H1 (cell line): Measurements from ENCODE around the gene NSUN2. TPM values are rescaled to one million over a fixed set of nuclear protein-coding genes. Genes with fewer than 3 reads are reported as not detected.

Experiments used
- ASH2L ChIP-seq: fragments of 200-600, 300-600 bp; sonication (generic); IDR thresholded peaks from one replicate; pipeline ENCODE4 v1.7.1; 2017; ENCODE audit warnings: low read length
- CHD2 ChIP-seq: IDR thresholded peaks from 2 replicates; pipeline ENCODE4 v1.6.1; 2012; ENCODE audit warnings: low read length, improper control_type of control experiment
- NRF1 ChIP-seq: IDR thresholded peaks from 2 replicates; pipeline ENCODE4 v1.6.1; 2011; ENCODE audit warnings: mild to moderate bottlenecking, low read depth, low read length, improper control_type of control experiment
- POU5F1 ChIP-seq: IDR thresholded peaks from 2 replicates; pipeline ENCODE4 v1.6.1; 2011; ENCODE audit warnings: low read depth, mild to moderate bottlenecking, low read length, moderate library complexity
- SP2 ChIP-seq: IDR thresholded peaks from 2 replicates; pipeline ENCODE4 v1.6.1; 2012; ENCODE audit warnings: mild to moderate bottlenecking, low read length, inconsistent platforms
- TAF1 ChIP-seq: IDR thresholded peaks from 2 replicates; pipeline ENCODE4 v1.6.1; 2011; ENCODE audit warnings: mild to moderate bottlenecking, low read depth, low read length
- TAF7 ChIP-seq: optimal IDR thresholded peaks from 2 replicates; pipeline ENCODE3; 2011; ENCODE audit warnings: low read depth, mild to moderate bottlenecking, inconsistent platforms, low read length, moderate library complexity, borderline replicate concordance
- TEAD4 ChIP-seq: IDR thresholded peaks from 2 replicates; pipeline ENCODE4 v1.6.1; 2012; ENCODE audit warnings: low read depth, low read length, inconsistent platforms, mixed read lengths
- ZNF274 ChIP-seq: IDR thresholded peaks from 2 replicates; pipeline ENCODE4 v1.7.0; 2012; ENCODE audit warnings: low read length, borderline replicate concordance; ENCODE audit errors: extremely low read depth
- polyA plus RNA-seq, 7 experiments: library from polyadenylated mRNA; depleted of rRNA in 3 of 7; stranded (reverse) in 5 of 7; unstranded in 2 of 7; fragments of >200 nt in 5 of 7; fragments of 200-250 nt in 2 of 7; gene quantifications; 1 replicate in 5 of 7; 2 replicates in 1 of 7; 4 replicates in 1 of 7; pipeline versions ENCODE4 v1.2.1 to v1.2.3, GENCODE V29; 2011 to 2013; ENCODE audit warnings: missing spikeins in 2 of 7, mixed read lengths in 2 of 7
- total RNA-seq: library from RNA; stranded (reverse); fragmentation: NEBNext Ultra II Directional; extraction: Animal tissue kit (Norgen Biotek cat#: 25700); gene quantifications from 2 replicates; pipeline ENCODE4 v1.2.1, GENCODE V29; 2021
- TF ChIP-seq, protein P1 (sequence below): IDR thresholded peaks from 2 replicates; pipeline ENCODE4 v1.6.1; 2012; ENCODE audit warnings: inconsistent platforms

Gene NSUN2
- total and polyA plus RNA-seq, 2 of the 8 experiments (the other 6 are each of a cell fraction or from before 2014, with no cell fraction given) = 47.3 to 94.7 TPM

DNA sequence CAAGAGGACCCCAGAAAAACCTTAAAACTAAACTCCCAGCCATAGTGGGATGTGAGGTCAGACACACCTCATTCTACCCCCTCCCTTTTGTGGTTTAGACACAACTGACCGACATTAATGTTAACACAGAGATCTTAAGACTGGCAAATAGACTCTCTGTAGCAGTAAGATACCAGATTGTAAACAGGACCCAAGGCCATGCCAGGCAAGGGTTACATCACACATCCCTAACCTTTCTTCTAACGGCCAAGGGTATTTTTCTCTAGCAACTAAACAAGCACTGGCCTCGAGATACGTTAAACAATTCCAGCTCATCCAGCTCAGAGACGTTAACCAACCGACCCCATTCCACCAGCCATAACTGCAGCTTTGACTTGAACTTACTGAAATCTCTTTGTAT is 38.8 kb downstream of the NSUN2 start (continued):
- TF ChIP-seq, protein P1, sequence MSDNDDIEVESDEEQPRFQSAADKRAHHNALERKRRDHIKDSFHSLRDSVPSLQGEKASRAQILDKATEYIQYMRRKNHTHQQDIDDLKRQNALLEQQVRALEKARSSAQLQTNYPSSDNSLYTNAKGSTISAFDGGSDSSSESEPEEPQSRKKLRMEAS = no peak
- no peak for TF ChIP-seq TEAD4
- TF ChIP-seq TAF1 = no peak
- no peak for TF ChIP-seq ZNF274
- no peak for TF ChIP-seq SP2
- TF ChIP-seq NRF1 = no peak
- no peak for TF ChIP-seq TAF7
- no peak for TF ChIP-seq POU5F1
- no peak for TF ChIP-seq CHD2
- TF ChIP-seq ASH2L = no peak
- TF ChIP-seq, all 59 proteins: peak for 0
